Mammary epithelial cell (primary cell): ENCODE results near the gene PRKCZ.

Experiments
- EZH2 ChIP-seq: IDR thresholded peaks from 2 replicates; pipeline ENCODE4 v1.6.1; 2012; ENCODE audit warnings: low read length, inconsistent platforms, borderline replicate concordance
- TF ChIP-seq, protein P1 (sequence below), 2 donors: IDR thresholded peaks in 1 of 2; conservative IDR thresholded peaks in 1 of 2; 2 replicates each; pipeline ENCODE4 v1.5.1; 2011 to 2012; ENCODE audit warnings: inconsistent platforms in 2 of 2, low read length in 2 of 2, mild to moderate bottlenecking in 2 of 2, control low read depth in 1 of 2, low read depth in 1 of 2; ENCODE audit not compliant: insufficient read depth in 1 of 2; ENCODE audit errors: extremely low read depth in 1 of 2

DNA sequence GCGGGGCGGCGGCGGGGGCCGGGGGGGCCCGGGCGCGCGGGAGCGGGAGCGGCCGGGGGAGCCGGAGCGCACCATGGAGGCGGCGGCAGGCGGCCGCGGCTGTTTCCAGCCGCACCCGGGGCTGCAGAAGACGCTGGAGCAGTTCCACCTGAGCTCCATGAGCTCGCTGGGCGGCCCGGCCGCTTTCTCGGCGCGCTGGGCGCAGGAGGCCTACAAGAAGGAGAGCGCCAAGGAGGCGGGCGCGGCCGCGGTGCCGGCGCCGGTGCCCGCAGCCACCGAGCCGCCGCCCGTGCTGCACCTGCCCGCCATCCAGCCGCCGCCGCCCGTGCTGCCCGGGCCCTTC, 178.5 kb downstream of the PRKCZ start:
- TF ChIP-seq, protein P1, sequence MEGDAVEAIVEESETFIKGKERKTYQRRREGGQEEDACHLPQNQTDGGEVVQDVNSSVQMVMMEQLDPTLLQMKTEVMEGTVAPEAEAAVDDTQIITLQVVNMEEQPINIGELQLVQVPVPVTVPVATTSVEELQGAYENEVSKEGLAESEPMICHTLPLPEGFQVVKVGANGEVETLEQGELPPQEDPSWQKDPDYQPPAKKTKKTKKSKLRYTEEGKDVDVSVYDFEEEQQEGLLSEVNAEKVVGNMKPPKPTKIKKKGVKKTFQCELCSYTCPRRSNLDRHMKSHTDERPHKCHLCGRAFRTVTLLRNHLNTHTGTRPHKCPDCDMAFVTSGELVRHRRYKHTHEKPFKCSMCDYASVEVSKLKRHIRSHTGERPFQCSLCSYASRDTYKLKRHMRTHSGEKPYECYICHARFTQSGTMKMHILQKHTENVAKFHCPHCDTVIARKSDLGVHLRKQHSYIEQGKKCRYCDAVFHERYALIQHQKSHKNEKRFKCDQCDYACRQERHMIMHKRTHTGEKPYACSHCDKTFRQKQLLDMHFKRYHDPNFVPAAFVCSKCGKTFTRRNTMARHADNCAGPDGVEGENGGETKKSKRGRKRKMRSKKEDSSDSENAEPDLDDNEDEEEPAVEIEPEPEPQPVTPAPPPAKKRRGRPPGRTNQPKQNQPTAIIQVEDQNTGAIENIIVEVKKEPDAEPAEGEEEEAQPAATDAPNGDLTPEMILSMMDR (conservative IDR thresholded peaks at IDR 0.05 in 1 of 2, IDR thresholded peaks at IDR 0.05 in 1 of 2; ENCODE audit: extremely low read depth in 1 of 2, insufficient read depth in 1 of 2, low read depth in 1 of 2, low read length in 2 of 2): no peak
- TF ChIP-seq EZH2: no peak
